GM12875 (cell line): Measurements from ENCODE around the gene MGMT.

Experiments used
- H3K4me3 ChIP-seq: one replicate; pipeline ENCODE4 v1.5.1; 2011; ENCODE audit warnings: low read depth, low read length, control low read depth
- TF ChIP-seq, protein P1 (sequence below): IDR thresholded peaks from 2 replicates; pipeline ENCODE4 v1.5.1; 2011; ENCODE audit warnings: low read depth, mild to moderate bottlenecking, control low read depth, inconsistent platforms, low read length, moderate library complexity, borderline replicate concordance; ENCODE audit not compliant: insufficient read depth

Gene MGMT

DNA sequence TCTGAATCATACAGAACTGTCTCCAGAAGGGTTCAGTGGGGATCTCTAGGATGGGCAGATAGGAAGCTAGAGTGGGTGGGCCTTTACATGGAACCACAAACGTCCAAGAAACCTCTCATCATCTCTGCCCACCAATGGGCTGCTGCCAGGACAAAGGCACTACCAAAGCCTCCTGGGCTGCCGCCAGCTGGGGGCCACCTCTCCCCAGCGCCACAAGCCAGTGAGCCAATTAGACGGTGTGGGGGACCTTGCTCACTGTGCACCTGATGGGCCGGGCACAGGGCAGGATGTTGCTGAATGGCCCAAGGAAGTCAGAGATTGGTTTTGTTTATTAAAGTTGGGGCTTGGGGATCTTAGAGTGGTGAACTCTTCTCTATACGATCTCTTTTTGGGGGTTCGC, 242.1 kb downstream of the MGMT start:
- TF ChIP-seq, protein P1, sequence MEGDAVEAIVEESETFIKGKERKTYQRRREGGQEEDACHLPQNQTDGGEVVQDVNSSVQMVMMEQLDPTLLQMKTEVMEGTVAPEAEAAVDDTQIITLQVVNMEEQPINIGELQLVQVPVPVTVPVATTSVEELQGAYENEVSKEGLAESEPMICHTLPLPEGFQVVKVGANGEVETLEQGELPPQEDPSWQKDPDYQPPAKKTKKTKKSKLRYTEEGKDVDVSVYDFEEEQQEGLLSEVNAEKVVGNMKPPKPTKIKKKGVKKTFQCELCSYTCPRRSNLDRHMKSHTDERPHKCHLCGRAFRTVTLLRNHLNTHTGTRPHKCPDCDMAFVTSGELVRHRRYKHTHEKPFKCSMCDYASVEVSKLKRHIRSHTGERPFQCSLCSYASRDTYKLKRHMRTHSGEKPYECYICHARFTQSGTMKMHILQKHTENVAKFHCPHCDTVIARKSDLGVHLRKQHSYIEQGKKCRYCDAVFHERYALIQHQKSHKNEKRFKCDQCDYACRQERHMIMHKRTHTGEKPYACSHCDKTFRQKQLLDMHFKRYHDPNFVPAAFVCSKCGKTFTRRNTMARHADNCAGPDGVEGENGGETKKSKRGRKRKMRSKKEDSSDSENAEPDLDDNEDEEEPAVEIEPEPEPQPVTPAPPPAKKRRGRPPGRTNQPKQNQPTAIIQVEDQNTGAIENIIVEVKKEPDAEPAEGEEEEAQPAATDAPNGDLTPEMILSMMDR: no peak
- no peak overlapping the region for H3K4me3 ChIP-seq

GRCh38 chr10:129709627-129710509, 242.8 kb downstream of the MGMT start:
- TF ChIP-seq, protein P1: no peak
- no peak overlapping the region for H3K4me3 ChIP-seq

GRCh38 chr10:129710510-129710847, 243.4 kb downstream of the MGMT start:
- TF ChIP-seq, protein P1: no peak
- no peak overlapping the region for H3K4me3 ChIP-seq

DNA sequence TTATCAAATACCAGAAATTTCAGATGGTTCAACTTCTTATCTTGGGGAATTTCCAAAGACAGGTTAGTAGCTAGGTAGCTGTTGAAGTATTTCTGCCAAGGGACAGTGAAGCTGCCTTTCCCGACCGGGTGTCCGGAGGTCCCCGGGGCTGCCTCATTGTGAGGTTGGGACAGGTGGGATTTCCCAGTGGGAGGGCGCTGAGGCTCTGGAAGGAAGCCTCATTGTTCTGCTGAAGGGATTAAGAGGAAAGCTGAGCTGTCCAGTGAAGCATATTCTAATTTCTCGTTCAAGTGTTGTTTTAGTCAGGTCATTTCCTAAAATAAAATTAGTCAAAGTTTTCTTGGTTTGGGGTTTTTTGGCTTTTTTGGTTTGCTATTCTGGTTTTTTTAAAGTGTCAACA, 244.2 kb downstream of the MGMT start:
- no peak overlapping the region for H3K4me3 ChIP-seq
- TF ChIP-seq, protein P1: no peak

GRCh38 chr10:129712000-129712399, 245.0 kb downstream of the MGMT start:
- H3K4me3 ChIP-seq: no peak overlapping the region
- TF ChIP-seq, protein P1: no peak

GRCh38 chr10:129713659-129714265, 246.7 kb downstream of the MGMT start:
- no peak overlapping the region for H3K4me3 ChIP-seq
- TF ChIP-seq, protein P1: no peak

- H3K4me3 ChIP-seq: no peak overlapping the region
- TF ChIP-seq, protein P1: no peak
Measured at GRCh38 chr10:129715805-129716204, 248.8 kb downstream of the MGMT start.
